ENCODE measurements around the gene KCNJ18.
"Not testable (repeated sequence)": the region's sequence is repeated elsewhere in the genome, so short reads cannot be mapped to it uniquely, and the experiment has no call there.

The KCNJ18 gene

GRCh38 chr17:21686165-21687015, 5.9 kb upstream of the KCNJ18 start:
- no peak for DNase-seq

- DNase-seq = no peak
These were observed 5.0 kb upstream of the KCNJ18 start for GRCh38 chr17:21687136-21687953.

GRCh38 chr17:21688293-21688949, 3.9 kb upstream of the KCNJ18 start:
- DNase-seq = no peak

- no peak for DNase-seq
These were observed 2.7 kb upstream of the KCNJ18 start for GRCh38 chr17:21689604-21690003.

GRCh38 chr17:21690811-21691210, 1.5 kb upstream of the KCNJ18 start:
- not testable (repeated sequence) for DNase-seq

GRCh38 chr17:21691481-21691880, 842 bp upstream of the KCNJ18 start:
- not testable (repeated sequence) for DNase-seq

GRCh38 chr17:21692704-21693065, 362 bp downstream of the KCNJ18 start:
- DNase-seq = not testable (repeated sequence)

GRCh38 chr17:21693391-21693796, 1.1 kb downstream of the KCNJ18 start:
- not testable (repeated sequence) for DNase-seq

- DNase-seq = not testable (repeated sequence)
These were observed 1.6 kb downstream of the KCNJ18 start for GRCh38 chr17:21693937-21694336.

- not testable (repeated sequence) for DNase-seq
These were observed 3.9 kb downstream of the KCNJ18 start for GRCh38 chr17:21696227-21696626.

- not testable (repeated sequence) for DNase-seq
These were observed 4.7 kb downstream of the KCNJ18 start for GRCh38 chr17:21696842-21697507.

- DNase-seq = not testable (repeated sequence)
These were observed 5.2 kb downstream of the KCNJ18 start for GRCh38 chr17:21697508-21697860.

GRCh38 chr17:21698437-21699075, 6.2 kb downstream of the KCNJ18 start:
- DNase-seq = not testable (repeated sequence)

- DNase-seq = not testable (repeated sequence)
These were observed 6.8 kb downstream of the KCNJ18 start for GRCh38 chr17:21699124-21699523.

GRCh38 chr17:21699573-21700236, 7.4 kb downstream of the KCNJ18 start:
- not testable (repeated sequence) for DNase-seq

- DNase-seq = not testable (repeated sequence)
These were observed 8.8 kb downstream of the KCNJ18 start for GRCh38 chr17:21701090-21701489.

GRCh38 chr17:21702029-21702428, 9.7 kb downstream of the KCNJ18 start:
- not testable (repeated sequence) for DNase-seq

GRCh38 chr17:21702521-21702920, 10.2 kb downstream of the KCNJ18 start:
- not testable (repeated sequence) for DNase-seq

- not testable (repeated sequence) for DNase-seq
These were observed 10.8 kb downstream of the KCNJ18 start for GRCh38 chr17:21702940-21703640.

- not testable (repeated sequence) for DNase-seq
These were observed 11.9 kb downstream of the KCNJ18 start for GRCh38 chr17:21703891-21704872.

Data from stimulated activated CD4-positive, alpha-beta T cell treated with anti-CD3 and anti-CD28 coated beads, Interleukin-4, amount 100 ng/mL, for 24 hours (primary cell).